HK-2 (cell line): Measurements from ENCODE around the gene GSTK1.
A peak's percentile ranks its signal among the peaks of the same experiment; 100 is the strongest.
"Not testable (repeated sequence)": the region's sequence is repeated elsewhere in the genome, so short reads cannot be mapped to it uniquely, and the experiment has no call there.

Experiments used
- DNase-seq: peaks from one replicate; pipeline ENCODE4 v3.0.0-alpha.2; 2018; ENCODE audit not compliant: unreplicated experiment

Gene GSTK1

GRCh38 chr7:143269251-143269650 is 6.0 kb downstream of the GSTK1 start:
- DNase-seq: no peak

DNA sequence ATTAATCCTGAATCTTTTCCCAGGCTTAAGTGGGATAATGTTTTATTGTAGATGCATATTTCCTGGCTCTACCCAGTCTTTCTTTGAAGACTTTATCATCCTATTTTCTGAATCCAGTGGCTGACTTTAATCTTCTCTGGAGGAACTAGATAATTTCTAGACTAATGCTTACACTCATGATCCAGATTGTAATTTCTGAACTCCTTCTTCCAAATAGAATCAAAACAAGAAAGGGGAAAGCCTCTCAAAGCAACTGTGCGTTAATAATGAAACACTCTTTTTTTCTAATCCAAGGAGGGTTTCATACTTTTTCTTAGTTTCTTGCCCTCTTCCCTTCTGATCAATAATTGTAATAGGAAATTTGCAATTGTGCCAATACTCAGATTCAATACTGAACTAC is 8.0 kb downstream of the GSTK1 start:
- DNase-seq: no peak

DNA sequence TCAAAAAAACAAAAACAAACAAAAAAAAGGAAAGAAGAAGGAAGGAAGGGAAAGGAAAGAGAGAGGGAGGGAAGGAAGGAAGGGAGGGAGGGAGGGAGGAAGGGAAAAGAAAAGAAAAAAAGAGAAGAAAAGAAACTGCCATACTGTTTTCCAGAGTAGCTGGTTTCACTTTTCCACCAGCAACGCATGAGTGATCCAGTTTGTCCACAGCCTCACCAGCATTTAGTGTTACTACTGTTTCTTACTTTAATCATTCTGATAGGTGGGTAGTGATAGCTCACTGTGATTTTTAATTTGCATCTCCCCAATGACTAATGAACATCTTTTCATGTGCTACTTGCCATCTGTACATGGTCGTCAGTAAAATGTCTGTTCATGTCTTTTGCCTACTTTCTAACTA is 9.6 kb downstream of the GSTK1 start:
- no peak for DNase-seq

DNA sequence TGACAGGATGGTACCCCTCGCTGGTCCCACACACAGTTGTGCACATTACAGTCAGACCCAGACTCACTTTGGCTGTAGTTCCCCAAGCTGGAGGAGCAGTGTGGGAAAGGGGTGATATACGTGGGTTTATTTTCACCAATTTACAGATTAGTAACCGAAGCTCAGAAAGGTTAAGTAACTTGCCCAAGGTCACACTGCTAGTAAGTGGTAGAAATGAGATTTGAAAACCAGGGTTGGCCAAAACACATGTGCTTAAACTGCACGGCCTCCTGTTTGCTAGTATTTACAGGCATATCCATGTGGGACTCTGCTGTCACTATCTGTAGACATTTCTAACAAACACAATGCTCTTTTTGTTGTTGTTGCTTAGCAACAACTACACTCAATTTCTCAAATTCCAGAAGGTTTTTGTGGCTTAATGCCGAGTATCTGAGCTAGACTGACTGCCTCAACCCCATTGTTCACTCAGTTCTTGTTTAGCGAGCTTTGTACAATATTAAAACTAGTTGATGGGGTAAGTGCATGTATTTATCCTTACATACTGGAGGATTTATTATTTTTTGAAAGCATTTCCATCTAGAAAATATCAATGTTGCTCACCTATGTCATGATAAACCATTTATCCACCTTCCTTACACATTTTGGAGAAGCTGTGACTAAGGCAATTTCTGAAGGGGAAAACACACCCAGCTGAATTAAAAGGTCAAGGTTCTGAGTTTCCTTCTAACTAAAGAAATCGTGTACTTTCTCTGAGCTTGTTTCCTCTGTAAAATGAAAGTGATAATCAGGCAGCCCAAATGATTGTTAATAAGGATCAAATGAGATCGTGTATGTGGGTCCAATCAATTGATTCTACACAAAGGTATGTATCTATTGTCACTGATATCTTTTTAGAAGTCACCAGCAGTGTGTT is 16.2 kb downstream of the GSTK1 start:
- no peak for DNase-seq

GRCh38 chr7:143280160-143280559 is 16.9 kb downstream of the GSTK1 start:
- no peak for DNase-seq

- no peak for DNase-seq
These were observed 17.3 kb downstream of the GSTK1 start for GRCh38 chr7:143280566-143280965.

GRCh38 chr7:143281529-143281928 is 18.3 kb downstream of the GSTK1 start:
- DNase-seq: no peak

GRCh38 chr7:143282124-143282523 is 18.9 kb downstream of the GSTK1 start:
- DNase-seq: no peak

DNA sequence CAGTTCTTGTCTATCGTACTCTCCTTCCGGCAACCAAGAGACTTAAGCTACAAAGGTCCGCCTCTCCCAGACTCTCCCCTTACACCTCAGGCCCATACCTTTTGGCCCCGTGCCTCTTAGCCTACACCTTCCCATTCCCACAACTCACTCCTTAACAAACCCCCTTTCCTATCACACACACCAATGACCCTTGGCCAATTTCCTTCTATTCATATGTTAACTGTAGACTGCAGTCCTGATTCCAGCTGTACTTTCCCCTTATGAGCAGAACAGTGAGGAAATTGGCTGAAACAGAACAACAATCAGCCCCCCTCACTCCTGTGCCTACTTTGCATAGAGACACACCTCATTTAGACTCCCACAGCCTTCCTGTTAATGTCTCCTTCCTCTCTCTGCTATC is 20.1 kb downstream of the GSTK1 start:
- no peak for DNase-seq

DNA sequence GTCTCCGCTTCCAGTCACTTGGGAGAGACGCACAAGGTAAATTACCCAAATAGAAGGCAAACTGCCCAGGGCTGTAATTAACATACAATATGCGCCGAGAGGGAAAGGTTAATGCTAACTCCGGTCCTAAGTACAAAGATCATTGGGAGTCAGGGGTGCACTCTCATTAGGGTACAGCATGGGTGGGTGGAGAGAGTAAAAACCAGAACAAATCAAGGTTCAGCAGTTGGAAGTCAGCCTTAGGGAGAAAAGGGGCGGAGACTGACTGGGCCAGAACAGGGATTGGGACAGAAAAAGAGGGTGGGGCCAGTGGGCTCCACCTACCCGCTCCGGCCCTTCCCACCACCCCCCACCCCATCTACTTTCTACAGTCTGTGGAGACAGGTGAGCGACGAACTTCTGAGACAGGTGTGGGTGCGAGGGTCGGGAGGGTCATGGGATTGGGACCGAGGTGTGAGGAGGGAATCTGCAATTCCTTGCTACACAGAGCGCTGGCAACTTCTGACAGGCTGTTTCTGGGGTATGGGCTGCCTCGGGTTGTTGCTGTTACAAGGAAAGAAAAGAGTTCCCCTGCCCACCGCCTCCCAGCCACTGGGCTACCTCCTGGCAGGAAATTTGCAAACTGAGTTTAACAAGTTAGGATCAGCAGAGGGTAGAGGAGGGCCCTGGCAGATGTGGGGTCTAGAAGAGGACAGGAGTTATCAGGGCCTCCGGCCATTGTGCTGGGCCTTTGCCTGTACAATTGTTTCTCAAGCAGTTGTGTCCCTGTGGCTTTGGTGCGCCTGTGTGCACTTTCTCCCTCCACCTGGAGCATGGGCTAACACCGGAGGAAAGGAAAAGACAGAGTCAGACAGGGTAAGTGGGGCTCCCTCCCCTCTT is 21.6 kb downstream of the GSTK1 start, which contains the start of gene TMEM139:
Gene TMEM139, plus strand, starts transcription at position 368 of the 879 bp plus-strand sequence. CDS start 1,000 bp downstream, outside the sequence.
- DNase-seq: peak; percentile 65

GRCh38 chr7:143285470-143285778 is 22.2 kb downstream of the GSTK1 start:
- peak; percentile 82 for DNase-seq

DNA sequence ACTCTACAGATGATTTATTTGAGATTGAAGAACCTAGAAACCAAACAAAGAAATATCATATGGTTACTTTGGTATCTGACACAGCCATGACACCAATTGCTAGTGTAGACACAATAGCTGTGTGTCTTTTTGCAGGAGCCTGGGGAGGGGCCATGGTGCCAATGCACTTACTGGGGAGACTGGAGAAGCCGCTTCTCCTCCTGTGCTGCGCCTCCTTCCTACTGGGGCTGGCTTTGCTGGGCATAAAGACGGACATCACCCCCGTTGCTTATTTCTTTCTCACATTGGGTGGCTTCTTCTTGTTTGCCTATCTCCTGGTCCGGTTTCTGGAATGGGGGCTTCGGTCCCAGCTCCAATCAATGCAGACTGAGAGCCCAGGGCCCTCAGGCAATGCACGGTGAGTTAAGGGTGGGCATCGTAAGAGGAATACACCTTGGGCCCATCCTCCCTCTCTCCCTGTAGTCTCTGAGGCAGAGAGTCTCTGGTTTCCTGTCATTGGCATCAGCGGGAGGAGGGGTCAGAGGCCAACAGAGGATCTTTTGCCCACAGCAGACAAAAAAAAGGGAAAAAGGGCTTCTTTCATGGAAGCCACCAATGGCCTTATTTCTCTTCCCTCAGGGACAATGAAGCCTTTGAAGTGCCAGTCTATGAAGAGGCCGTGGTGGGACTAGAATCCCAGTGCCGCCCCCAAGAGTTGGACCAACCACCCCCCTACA is 22.7 kb downstream of the GSTK1 start:
- no peak for DNase-seq

DNA sequence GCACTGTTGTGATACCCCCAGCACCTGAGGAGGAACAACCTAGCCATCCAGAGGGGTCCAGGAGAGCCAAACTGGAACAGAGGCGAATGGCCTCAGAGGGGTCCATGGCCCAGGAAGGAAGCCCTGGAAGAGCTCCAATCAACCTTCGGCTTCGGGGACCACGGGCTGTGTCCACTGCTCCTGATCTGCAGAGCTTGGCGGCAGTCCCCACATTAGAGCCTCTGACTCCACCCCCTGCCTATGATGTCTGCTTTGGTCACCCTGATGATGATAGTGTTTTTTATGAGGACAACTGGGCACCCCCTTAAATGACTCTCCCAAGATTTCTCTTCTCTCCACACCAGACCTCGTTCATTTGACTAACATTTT is 23.3 kb downstream of the GSTK1 start:
- no peak for DNase-seq

- no peak for DNase-seq
These were observed 24.2 kb downstream of the GSTK1 start for GRCh38 chr7:143287339-143287934.

- peak; percentile 99 for DNase-seq
These were observed 24.9 kb downstream of the GSTK1 start, which contains the start of gene CASP2 for GRCh38 chr7:143287935-143288826. Gene CASP2, plus strand, starts transcription at chr7:143288351. Its CDS starts 105 bp downstream, at chr7:143288456.

- DNase-seq: no peak
These were observed 25.6 kb downstream of the GSTK1 start for GRCh38 chr7:143288836-143289235.

GRCh38 chr7:143289421-143289820 is 26.2 kb downstream of the GSTK1 start:
- DNase-seq: no peak

- DNase-seq: not testable (repeated sequence)
These were observed 26.6 kb downstream of the GSTK1 start for GRCh38 chr7:143289888-143290287.

DNA sequence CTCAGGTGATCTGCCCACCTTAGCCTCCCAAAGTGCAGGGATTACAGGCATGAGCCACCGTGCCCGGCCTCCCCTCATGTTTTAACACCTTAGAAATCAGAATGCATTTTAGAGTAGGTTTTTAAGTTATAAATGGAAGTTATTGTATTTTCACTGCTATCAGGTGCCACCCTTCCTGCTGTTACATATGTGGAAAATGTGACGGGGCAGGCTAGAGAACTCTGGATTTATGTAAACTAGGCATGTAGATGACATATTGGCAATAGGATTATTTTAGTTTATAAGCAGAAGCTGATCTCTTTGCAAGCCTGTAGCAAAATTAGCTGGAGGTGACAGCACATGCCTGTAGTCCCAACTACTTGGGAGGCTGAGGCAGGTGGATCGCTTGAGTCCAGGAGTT is 27.1 kb downstream of the GSTK1 start:
- no peak for DNase-seq

DNA sequence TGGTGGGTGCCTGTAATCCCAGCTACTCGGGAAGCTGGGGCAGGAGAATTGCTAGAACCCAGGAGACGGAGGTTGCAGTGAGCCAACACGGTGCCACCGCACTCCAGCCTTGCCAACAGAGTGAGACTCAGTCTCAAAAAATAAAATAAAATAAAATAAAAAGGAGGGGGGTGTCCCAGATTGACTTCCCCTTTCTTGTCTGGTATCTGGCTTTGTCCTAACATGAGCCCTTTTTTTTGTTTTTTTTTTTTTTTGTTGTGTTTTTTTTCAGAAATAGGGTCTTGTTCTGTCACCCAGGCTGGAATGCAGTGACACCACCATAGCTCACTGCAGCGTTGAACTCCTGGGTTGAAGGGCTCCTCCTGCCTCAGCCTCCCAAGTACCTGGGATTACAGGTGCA is 29.6 kb downstream of the GSTK1 start:
- DNase-seq: no peak

DNA sequence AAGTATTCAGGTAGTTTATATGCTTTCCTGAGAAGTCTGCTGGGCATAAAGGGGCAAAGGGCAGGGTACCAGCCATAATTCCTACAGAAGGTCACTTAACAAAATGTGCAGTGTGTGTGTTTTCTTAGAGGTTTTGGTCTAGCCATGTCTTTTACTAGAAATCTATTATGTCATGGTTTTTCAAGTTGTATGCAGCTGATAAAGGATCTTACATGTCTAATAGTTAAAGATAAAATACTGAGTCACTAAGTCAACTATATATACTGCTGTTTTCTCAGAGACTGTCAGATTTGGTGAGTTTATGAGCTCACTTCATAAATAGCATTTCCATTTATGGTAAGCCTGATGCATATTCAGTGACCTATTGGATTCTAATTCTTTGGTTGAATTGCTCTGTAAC is 32.6 kb downstream of the GSTK1 start:
- no peak for DNase-seq
